NCI-H2196 (cell line): ENCODE data around the gene RASA3.
A peak's percentile ranks its signal among the peaks of the same experiment; 100 is the strongest.
"Not testable (repeated sequence)": the region's sequence is repeated elsewhere in the genome, so short reads cannot be mapped to it uniquely, and the experiment has no call there.

ENCODE experiments used
- DNase-seq: peaks from one replicate; lab custom pipeline; 2025; ENCODE audit not compliant: unreplicated experiment; lab: John Stamatoyannopoulos, UW

The RASA3 gene

DNA sequence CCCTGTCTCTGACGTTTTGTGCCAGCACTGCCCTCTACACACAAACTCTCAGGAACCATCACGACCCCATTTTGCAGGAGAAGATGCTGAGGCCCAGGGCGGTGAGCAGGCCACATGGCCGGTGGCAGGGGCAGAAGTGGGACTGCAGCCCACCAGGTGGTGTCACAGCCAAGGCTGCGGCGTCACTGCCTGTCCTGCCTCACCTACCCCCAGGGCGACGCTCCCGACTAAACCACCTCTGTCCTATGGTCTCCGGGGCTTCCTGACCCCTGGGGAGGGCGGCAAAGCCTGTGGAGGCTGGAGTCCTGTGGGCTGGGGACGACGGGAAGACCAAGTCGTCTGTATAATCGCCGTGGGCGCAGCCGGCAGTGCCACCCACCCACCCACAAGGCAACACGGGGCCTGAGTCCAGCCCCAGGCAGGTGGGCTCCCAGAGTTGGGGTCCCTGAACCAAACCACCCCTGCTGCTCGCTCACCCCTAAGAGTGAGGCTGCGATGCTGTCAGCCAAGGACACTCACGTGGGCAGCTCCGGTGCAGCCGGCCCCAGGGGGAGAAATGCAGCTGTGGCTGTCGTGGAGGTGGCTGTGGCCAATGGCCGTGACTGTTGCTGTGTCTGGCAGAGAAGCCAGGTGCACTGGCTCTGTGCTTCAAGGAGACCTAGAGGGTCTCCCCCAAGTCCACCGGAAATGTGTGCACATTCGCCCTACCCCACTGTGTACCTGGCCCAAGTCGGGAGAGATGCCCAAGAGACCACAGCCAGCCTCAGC is 29.7 kb downstream of the RASA3 start:
- DNase-seq = no peak

DNA sequence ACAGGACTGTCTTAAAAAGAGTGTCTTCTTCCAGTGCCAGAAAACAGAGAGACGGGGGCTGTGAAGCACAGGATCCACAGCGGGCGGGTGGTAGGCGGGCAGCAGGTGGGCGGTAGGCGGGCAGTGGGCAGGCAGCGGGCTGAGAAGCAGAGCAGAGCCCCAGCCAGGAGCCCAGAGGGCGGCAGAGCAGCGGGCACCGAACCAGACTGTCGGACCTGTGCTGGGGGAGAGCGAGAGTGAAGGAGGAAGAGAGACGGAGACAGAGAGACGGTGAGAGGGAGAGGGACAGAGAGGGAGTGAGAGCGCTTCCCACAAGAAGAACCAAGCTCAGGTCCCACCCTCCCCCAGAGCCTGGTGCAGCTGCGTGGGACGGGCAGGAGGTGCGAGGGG is 30.3 kb downstream of the RASA3 start:
- DNase-seq = no peak

DNA sequence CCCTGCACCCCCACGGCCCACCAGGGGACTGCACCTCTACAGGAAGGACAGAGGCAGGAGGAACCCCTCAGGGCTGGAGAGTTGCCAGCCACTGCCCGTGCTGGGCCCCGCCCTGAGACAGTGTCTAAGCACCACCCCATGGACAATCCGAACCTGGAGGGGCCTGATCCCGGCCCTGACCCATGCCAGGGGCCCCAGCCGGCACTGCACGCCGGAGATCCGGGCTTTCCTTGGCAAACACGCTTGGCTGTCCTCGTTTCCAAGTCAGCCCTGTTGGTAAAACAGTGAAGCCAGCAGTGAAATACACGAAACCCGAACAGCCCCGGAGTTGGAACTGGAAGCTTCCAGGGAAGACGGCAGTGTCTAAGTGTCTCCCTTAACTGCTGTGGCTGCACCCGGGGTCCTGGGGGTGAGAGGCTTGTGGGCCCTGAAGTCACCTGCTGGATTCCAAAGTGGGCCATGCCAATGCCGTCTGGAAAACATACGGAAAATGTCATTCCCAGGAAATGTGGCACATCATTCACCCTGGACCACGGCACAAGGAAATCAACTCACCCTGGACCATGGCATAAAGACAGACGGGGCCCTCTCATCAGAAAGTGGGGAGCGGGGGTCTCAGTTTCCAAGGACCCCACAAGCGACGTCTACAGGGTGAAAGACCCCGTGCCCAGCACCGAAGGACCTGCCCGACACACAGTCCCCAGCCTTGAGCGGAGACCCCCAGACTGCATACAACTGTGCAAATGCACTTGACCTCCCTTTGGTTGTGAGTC is 30.9 kb downstream of the RASA3 start:
- DNase-seq = no peak

DNA sequence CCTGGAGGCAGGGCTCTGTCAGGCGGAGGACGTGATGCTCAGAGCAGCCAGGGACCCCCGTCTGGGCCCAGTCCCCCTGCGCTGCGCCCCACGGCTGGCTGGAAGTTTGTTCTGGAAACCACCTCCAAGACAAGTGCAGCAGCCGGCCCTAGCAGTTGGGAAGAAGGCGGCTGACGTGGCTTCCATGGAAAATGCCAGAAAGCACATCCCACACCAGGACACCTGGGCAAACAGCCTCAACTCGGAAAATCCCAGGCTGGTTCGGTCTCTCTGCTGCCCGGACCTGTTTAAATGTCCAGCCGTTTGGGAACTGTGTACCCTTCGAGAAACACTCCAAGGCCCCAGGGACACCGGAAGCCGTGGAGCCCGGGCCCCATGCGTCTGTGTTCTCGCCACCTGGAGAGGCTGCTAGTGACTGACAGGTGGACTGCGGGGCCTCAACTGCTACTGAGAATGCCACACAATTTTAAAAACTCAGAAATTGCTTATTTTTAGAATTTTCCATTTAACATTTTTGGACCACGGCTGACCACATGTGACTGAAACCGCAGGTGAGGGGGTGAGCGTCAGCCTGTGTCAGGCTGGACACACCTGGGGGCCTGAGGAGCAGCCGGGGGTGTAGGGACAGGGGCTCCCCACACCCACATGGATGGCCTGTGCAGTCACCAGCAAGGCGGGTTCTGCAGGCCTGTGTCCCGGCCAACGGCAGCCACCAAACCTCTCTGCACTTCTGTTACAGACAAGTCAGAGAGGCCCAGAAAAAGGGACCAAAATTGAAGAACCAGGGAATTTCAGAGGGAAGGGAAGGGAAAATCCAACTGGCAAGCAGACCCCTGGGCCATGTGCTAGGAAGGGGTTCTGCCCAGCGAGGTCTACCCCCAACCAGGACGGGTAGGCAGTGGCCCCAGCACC is 31.7 kb downstream of the RASA3 start:
- DNase-seq = no peak

DNA sequence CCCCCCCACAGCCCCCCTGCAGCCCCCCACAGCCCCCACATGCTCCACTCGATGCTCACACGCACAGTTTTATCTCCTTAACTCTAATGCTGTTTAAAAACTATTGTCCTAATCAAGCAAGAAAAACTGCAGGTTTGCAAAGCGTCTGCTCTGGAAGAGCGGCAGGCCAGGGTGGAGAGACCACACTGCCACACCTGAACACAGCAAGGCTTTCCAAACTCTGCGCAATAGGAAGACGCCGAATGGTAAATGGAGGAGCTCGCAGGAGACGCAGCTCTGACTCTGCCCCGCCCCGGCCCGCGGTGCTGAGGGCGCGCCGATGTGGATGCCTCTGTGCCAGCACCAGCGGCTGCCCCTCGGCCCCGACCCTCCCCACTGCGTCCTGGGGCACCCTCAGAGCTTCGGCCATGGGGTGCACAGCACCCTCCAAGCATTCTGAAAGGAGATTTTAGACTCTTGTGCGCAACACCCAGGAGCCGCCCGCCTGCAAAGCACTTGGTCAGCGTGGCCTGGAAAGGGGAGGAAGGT is 32.4 kb downstream of the RASA3 start:
- no peak for DNase-seq

DNA sequence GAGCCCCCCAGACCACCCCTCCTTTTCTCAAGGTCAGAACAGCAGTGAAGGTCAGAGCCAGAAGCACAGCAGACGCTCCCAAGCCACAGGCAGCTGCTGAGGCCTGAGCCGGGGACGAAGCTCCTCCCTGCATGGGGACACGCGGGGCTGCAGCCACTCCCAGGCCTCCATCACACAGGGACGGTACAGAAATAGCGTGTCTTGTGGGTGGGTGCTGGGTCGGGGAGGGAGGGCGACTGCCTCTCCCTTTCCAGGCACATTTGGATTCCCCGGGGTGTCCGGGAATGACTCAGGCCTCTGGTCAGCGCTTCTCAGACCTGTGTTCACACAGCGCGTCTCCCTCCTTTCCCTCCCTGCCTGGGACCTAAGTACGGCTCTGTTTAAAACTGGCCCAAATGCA is 33.2 kb downstream of the RASA3 start:
- DNase-seq = no peak

DNA sequence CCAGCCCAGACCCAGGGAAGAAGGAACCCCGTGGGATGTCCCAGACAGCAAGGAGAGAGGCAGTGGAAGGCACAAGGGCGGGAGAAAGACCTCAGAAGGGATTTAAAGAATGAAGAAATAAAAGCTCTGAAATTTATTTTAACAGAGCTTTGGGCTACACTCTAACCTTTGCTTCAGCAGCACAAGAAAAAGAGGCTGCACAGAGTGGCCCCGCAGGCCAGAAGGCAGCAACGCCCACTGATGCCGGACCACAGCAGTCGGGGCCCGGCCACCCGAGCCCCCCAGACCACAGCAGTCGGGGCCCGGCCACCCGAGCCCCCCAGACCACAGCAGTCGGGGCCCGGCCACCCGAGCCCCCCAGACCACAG is 33.8 kb downstream of the RASA3 start:
- not testable (repeated sequence) for DNase-seq

DNA sequence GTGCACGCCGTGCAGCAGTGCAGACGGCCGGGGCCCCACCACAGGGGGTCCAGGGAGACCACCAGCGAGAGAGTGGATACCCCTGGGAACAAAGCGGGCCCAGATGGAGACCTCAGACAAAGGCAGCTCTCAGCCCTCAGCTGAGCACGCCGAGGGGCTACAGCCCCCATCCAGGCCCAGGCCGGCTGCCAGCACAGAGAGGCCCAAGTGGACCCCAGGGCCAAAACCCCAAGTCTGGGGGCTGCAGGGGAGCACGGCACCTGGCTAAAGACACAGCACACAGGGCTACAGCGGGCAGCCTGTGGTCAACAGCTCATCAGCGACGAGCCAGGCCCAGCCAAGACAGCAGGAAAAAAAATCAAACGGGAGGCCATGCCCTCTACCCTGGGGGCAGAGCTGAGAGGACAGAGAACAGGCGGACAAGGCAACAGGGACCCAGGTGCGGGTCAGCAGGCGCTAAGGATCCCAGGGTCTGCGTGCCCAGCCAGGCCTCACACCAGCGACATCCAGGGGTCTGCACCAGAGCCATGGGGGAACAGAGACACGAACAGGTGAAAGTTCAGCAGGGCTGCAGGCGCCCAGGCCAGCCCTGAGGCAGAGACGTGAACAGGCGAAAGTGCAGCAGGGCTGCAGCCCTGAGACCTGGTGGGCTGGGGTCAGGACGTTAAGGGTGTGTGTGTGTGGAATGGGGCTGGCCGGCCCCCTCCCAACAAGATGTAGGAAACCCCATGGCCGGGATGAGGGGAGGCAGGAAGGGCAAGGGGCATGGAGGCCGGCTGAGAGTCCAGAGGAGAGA is 34.3 kb downstream of the RASA3 start:
- no peak for DNase-seq

DNA sequence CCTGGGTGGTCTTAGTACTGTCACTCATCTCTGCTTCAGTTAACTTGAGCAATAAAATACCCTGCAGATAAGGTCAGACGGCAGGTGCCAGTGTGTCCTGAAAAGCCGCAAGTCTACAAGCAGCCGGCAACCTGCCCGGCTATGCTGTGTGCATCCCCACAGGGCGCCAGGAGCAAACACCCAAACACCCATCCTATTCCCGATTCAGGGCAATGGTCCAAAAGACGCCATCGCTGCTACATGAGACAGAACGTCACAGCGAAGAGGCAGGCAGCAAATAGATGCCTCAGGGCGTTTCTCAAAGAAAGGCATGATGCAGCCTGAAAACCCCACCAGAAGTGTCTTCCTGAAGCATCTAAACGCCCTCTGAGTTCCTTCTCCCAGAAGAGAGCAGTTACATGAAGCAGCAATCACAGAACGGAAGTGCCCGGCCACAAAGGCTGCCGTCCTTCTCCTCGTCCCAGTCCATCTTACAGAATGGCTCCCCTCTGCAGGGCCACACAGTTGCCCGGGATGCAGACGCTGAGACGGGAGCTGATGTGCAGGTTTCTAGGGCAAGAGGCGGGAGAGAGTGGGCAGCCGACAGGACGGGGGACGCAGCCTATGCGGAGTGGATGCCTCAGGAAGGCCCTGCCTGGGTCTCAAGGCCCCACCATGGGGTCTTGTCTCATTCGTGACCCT is 35.1 kb downstream of the RASA3 start:
- DNase-seq = peak; percentile 6

DNA sequence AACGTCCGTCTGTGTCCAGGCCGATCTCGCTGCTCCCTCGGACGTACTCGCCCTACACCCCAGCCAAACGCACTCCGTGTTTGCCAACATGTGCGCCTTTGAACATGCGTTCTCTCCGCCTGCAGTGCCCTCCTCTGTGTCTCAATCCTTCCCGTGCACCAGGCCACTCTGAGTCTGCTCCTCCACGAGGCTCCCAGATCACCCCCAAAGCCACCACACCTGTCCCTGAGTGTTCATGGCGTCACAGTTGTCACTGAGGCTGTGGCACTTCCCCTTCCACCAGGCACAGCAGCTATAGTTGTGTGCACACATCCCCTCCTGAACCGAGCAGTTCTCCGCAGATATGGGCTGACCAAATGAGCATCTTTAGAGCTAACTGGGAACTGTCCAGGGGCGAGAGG is 35.6 kb downstream of the RASA3 start:
- DNase-seq = no peak

DNA sequence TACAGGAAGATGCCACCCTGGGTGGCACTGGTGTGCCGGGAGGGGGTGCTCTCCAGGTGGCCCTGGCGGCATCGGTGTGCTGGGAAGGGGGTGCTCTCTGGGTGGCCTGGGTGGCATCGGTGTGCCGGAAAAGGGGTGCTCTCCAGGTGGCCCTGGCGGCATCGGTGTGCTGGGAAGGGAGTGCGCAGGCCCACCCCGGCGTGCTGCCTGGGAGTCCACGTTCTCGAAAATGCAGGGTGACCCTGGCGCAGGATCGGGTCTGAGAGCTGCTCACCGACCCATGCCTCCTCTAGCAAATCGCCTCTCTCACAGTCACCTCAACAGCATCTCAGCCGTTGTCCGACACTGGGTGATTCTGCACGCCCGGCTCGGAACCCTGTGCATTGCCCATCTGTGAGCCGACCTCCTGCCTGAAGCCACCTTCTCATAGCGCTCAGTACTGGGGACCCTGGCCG is 36.4 kb downstream of the RASA3 start:
- no peak for DNase-seq

DNA sequence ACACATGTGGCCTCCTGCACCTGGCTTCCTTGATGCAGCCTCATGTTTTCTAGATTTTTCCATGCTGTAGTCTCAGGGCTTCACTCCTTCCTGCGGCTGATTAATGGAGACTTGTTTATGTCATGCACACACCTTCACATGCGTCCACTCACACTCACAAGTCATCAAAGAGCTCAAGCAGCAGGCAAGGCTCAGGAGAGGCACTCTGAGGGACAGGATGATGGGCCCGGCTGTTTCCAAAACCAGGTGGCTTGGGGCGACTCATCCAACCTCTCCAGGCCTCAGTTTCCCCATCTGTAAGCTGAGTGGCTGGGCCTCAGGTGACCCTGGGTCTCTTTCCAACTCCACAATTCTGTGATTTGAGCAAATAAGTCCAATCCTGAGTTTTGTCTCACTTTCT is 36.9 kb downstream of the RASA3 start:
- DNase-seq = no peak

DNA sequence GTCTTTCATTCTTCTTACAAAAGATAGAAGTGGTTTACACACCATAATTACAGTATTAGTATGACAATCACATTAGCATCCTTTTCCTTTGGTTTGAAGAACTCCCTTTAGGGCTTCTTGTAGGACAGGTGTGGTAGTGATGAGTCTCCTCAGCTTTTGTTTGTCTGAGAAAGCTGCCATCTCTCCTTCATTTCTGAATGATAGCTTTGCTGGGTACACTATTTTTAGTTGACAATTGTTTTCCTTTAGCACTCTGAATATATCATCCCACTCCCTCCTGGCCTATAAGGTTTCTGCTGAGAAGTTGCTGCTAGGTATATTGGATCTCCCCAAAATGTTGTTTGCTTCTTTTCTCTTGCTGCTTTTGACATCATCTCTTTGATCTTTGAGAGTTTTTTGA is 39.3 kb downstream of the RASA3 start:
- no peak for DNase-seq

DNA sequence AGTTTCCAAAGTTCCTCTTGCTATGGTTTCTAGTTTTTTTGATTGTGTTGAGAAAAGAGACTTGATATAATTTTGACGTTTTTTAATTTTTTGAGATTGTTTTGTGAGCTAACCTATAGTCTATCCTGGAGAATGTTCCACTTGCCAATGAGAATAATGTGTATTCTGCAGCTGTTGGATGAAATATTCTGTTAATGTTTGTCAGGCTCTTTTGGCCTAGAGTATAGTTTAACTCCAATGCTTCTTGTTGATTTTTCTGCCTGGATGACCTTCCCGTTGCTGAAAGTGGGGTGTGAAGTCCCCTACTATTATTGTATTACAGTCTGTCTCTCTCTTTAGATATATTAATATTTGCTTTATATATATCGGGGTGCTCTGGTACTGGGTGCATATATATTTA is 40.0 kb downstream of the RASA3 start:
- no peak for DNase-seq

DNA sequence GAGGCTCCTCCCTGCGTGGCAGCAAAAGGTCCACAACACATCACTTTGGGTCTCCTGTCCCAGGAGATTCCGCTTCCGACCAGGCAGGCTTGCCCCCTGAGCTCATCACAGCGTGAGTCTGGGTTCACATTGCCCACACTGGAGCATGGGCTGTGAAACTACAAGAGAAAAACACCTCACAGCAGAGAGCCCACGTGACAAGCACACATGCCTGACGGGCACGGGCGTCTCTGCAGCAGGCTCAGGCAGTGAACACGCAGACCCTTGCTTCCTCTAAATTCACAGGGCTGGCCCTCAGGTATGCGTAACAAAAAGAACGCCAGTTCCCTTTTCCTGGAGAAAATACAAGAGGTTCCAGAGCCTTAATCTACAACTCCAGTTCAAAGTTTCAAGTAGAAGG is 41.9 kb downstream of the RASA3 start:
- DNase-seq = no peak

DNA sequence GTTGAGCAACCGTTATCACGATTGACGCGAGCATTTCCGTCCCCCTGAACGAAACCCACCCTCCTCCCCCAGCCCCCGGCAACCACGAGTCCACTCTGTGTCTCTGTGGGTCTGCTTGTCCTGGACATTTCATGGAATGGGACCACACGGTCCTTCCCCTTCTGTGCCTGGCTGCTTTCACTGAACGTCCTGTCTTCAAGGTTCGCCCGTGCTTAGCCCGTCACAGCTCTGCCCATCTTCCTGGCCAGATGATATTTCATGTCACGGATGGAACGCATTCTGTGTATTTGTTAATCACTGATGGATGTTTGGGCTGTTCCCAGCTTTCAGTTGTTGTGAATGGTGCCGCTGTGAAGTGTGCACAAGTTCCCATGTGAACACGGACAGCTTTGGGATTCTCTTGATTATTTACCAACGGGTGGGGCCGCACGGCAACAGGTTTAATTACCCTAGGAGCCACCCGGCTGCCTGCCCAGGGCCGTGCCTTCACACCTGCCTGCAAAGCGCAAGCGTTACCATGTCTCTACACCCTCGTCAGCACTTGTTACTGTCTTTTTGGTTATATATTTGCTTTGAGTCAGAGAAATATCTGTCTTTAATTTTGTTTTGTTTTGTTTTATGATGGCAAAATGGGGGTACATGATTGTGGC is 42.5 kb downstream of the RASA3 start:
- no peak for DNase-seq

DNA sequence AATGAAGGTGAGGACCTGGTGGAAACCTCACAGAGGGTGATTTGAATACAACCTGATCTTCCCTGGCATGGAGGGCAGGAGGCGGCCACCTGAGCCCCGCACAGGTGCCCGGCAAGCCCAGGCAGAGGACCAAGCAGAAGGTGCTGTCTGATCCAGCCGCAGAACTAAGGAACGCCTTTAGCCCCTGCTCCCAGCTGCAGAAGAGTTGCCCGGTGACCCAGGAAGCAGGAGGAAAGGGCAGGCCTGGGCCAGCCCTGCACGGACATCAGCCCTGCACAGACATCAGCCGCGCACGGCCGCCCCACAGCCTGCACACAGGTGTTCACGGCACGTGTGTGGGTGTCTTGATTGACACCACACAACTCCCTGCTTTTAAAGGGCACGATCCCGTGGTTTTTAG is 43.1 kb downstream of the RASA3 start:
- DNase-seq = no peak

DNA sequence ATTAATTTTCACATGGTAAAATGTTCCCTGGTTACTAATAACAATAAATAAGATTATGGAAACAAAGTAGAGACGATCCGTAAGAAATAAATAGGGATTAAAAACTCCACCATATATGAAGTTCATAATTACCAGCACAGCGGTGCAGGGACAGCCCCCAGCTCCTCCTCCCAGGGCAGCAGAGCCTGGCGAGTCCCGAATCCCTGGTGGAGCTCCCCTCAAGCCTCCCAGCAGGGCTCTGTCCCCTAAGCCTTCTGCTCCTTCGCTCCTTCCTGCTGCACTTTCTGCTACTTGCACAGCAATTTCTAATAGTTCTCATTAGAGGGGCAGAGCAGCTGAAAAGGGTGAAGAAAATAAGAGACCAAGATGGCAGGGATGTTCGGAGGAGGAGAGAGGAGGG is 43.6 kb downstream of the RASA3 start:
- DNase-seq = no peak

DNA sequence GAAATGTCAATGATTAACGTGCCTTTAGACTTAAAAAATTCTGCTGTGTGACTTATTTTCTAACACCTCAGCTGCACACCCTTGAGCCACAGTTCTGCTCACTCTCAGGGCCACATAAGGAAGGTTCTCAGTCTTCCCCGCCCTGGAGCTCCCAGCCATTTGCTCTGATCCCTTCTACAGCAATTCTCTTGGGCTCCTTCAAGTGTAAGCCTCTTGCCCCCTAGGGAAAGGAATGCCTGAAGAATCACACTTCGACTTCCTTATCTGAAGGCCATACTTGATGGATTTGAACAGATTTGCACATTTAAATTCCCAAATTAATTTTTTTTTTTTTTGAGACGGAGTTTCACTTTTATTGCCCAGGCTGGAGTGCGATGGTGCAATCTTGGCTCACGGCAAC is 44.2 kb downstream of the RASA3 start:
- DNase-seq = no peak
